Posterior vena cava (tissue), 2 donors: ENCODE results near the gene NDUFA5. TPM values are rescaled to one million over a fixed set of nuclear protein-coding genes. Genes with fewer than 3 reads are reported as not detected.
"Not testable (repeated sequence)": the region's sequence is repeated elsewhere in the genome, so short reads cannot be mapped to it uniquely, and the experiment has no call there.

Experiments used
- DNase-seq: peaks from one replicate; pipeline ENCODE4 v3.0.0-alpha.2; 2020; ENCODE audit warnings: low spot score
- intact Hi-C, 2 donors: fragments of 100-400 bp; cut with DNase I; formaldehyde crosslinking; loops; one replicate each; pipeline versions ENCODE4 v1.14.1 to v1.14.2; 2022 to 2023
- total RNA-seq, 2 donors: library from RNA; stranded (reverse); fragmentation: NEBNext Ultra II Directional; extraction: Animal tissue kit (Norgen Biotek cat#: 25700); gene quantifications; one replicate each; pipeline ENCODE4 v1.2.1, GENCODE V29; 2021
- donor health status: DM: yes; HTN: yes; CAD: no.
- donor health status: DM: yes; HTN: yes; CAD: no.

Gene NDUFA5
- total RNA-seq, 2 donors from 2014 or later, result 84.8 to 85.7 TPM

DNA sequence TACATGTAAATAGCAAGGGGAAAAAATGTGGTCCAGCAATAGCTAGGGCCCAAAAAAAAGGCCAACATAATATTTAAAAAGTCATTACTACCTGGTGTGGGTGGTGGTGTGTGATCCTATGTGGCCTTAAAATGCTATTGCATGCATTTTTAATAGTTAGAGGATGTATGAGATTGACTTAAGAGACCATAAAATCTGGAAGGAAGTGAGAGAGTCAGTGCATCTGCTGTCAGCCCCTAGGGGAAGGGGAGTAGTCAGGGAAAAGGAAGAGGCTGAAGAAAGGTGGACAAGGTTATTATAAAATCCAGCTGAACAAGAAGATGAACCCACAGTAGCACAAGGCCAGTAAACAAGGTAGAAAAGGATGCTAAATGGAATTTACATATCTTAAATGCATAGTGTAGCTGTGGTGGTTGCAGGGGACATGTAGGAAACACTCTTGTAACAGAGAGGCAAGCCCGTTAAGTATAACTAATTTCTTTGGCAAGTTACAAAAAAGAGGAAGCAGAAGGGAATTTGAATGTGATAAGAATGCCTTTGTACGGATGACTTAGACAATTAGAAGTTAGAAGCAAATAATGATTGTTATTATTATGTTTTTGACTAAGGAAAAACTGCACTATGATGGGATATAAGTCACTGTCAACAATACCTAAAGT lies 11.9 kb upstream of the NDUFA5 start:
- no peak for DNase-seq
- intact Hi-C loops, result no loop called here

DNA sequence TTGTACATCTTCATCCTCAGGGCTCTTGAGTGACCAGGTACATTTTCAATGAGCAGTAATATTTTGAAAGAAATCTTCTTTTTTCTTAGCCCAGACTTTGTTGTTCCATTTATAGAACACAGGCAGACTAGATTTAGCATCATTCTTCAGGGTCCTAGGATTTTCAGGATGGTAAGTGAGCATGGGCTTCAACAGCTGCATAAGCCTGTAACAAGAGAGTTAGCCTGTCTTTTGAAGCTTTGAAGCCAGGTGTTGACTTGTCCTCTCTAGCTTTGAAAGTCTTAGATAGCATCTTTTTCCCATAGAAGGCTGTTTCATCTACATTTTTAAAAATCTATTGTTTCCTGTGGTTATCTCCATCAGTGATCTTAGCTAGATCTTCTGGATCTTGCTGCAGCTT lies 4.5 kb upstream of the NDUFA5 start:
- intact Hi-C loops, result no loop called here
- no peak for DNase-seq

DNA sequence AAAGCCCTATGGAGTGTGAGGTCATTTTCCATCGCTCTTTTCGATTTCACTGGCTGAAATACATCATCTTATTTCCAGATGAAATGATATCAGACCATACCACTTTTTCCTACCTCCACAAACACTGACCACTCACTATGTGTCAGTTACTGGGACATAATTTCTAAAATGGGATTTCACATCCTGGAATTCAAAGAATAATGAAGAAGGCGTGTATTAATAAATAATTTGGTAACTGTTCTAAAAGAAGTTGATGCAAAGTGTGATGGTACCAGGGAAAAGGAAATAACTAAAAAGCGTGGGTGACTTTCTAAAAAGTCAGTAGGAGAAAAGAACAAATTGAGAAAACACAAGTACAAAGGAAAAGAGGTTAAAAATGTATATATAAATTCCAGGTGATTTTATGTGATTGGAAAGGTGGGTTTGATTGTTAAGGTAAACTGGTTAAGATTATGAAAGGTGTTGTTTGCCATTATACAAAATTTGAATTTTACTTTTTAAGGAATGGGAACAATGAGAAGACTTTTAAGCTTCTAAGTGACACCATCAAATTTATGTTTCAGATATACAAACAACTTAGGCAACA lies 764 bp upstream of the NDUFA5 start:
- intact Hi-C loops, result no loop called here

DNA sequence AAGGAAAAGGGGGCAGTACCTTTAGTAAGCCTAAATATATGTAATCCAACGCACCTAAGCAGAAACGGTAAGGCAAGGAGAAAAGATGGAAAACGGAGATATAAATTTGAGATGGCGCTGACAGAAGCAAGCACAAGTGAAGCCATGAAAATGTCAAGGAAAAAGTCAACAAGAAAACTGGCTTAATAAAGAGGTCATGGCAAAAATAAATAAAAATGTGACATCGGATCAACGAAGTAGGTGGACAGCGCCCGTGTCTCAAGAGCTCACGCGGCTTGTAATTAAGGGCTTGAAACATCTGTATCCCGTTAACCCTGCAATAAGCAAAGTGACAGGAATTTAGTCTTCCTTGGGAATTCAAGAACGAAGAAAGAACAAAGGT lies 611 bp downstream of the NDUFA5 start:
- DNase-seq, result no peak
- intact Hi-C loops, result no loop called here

More for the DNA sequence above, 764 bp upstream of the NDUFA5 start:
- DNase-seq, result no peak

DNA sequence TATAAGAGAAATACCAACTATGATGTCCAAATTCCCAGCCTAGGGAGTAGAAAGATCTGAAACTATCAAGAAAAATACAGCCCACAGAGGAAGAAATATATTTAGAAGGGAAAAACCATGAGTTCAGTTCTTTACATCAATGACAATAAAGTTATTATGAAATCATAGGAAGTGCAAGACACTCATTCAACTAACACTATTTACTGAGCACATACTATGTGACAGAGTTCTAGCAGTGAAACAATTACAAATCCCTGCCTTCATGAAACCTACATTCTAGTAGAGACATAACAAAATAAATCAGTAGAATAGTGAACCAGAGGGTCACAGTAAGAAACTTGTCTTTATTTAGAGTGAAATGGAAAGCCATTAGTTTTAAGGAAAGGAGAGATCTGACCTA lies 2.1 kb downstream of the NDUFA5 start:
- DNase-seq, result no peak
- intact Hi-C loops, result no loop called here

DNA sequence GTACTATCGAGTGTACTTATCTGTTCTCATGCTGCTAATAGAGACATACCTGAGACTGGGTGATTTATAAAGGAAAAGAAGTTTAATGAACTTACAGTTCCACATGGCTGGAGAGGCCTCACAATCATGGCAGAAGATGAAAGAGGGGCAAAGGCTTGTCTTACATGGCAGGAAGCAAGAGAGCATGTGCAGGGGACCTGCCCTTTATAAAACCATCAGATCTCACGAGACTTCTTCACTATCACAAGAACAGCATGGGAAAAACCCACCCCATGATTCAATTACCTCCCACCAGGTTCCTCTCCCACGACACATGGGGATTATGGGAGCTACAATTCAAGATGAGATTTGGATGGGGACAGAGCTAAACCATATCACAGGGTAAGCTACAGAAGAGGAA lies 4.5 kb downstream of the NDUFA5 start:
- intact Hi-C loops, result no loop called here
- no peak for DNase-seq

DNA sequence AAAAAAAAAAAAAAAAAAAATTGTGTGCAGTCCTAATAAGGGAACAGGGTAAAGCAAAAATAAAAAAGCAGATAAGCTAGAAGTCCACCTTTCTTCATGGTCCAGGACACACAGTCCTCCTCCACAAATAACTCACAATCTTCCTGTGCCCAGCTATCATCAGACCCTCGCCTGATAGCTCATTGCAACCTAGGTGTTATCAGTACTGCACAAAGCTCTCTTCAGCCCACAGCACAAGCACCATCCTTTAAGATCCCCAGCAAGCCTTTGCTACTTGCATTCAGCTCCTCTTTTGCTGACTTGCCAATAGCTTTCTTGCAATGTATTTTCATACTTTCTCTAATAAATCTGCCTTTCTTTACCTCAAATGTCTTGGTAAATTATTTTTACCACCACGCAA lies 5.0 kb downstream of the NDUFA5 start:
- no peak for DNase-seq
- intact Hi-C loops, result no loop called here

DNA sequence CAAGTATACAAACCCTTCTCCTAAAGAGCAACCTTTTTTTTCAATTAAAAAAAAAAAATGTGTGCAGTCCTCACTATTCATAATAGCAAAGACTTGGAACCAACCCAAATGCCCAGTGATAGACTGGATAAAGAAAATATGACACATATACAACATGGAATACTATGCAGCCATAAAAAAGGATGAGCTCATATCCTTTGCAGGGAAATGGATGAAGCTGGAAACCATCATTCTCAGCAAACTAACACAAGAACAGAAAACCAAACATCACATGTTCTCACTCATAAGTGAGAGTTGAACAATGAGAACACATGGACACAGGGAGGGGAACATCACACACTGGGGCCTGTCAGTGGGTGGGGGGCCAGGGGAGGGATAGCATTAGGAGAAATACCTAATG lies 5.5 kb downstream of the NDUFA5 start:
- intact Hi-C loops, DNase-seq: not testable (repeated sequence)

DNA sequence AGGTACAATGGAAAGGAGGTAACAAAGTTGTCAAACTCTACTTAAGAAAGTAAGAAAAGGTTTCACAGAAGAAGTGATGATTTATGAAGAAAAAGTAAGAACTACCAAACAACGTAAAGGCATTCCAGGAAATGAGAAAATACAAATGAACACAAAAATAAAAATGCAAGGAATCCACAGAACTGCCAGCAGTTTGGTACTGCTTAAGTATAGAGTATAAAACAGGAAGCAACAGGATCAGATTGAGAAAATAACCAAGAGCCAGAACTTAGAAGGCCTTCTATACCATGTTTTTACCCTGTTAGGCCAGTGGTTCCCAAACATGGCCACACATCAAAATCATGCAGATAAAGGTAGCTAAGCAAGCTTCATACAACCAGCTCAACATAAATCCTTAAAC lies 9.2 kb downstream of the NDUFA5 start:
- intact Hi-C loops, result no loop called here

DNA sequence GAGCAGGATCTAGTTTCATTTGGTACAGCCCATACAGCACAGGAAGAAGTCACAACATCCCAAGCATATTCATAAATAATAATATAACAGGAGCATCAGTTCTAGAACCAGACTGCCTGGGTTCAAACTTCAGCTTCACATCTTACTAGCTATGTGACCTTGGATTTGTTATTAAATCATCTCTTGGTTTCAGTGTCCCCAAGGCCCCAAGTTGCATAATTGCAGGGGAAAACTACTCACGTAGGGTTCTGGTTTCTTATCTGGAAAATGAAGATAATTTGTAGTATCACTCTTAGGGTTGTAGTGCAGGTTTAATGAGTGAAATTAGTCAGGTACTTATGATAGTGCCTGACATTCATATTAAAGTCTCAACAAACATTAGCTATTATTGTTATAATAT lies 17.7 kb downstream of the NDUFA5 start:
- intact Hi-C loops, result no loop called here

More for the DNA sequence above, 9.2 kb downstream of the NDUFA5 start:
- DNase-seq, result no peak

DNA sequence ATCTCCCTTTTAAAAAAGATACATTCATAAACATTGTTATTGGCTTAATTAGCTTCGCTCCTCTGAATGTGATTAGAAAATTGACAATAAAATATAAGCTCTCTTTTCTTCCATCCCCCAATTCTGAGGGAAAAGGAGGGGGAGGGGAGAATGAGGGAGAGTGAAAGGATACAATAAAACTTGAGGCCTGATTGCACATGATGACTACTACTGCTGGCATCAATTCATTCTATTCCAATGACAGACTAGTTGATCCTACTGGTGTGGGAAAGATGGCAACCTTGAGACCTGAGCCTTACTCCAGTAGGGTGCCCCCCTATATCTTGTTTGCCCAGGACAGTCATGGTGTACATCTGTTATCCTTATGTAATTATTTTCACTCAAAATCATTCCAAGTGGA lies 18.7 kb downstream of the NDUFA5 start:
- intact Hi-C loops, result no loop called here
- DNase-seq, result no peak

More for the DNA sequence above, 17.7 kb downstream of the NDUFA5 start:
- no peak for DNase-seq

DNA sequence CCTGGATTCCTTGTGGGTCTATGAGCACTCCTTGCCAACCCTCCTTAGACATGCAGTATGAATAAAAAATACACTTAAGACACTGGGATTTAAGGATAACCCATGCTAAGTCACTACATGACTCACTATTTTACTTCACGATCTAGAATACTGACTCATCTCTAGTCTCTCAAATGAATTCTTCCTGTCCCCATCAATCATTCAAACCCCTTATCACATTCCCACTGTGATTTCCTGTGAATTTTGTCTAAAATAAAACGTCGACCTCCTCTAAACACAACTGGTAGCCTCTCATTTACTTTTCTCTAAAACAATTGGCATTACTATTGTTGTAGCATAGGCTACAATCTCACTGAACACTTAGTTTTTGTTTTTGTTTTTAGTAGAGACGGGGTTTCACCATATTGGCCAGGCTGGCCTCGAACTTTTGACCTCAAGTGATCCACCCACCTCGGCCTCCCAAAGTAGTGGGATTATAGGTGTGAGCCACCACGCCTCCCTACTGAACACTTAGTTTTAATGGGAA lies 19.4 kb downstream of the NDUFA5 start:
- intact Hi-C loops, result no loop called here
- no peak for DNase-seq

DNA sequence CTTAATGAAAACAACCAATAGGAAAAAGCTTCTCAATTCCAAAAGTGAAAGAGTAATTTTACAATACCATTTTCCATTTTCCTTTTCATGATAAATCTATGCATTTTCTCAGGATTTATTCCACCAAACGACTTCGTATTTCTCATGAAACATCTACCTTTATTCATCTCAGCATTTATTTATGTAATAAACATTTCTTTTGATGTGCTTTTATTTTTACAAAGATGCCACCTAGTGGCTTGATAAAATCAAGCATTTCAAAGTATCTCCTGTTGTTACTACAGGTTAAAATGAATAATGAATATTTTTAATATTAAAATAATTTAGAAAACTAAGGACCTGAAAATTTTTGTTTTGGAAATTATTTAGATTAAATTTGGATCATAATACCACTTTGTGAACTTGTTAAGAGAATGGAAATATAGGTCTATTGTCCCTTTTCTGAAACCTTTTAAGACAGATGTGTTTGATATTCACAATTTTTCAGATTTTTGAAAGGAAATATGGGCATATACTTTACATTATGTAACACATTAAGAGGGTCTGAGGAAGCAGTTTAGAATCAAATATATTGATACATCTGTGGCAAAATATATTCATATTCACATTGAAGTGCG lies 20.5 kb downstream of the NDUFA5 start:
- no peak for DNase-seq
- intact Hi-C loops, result no loop called here

DNA sequence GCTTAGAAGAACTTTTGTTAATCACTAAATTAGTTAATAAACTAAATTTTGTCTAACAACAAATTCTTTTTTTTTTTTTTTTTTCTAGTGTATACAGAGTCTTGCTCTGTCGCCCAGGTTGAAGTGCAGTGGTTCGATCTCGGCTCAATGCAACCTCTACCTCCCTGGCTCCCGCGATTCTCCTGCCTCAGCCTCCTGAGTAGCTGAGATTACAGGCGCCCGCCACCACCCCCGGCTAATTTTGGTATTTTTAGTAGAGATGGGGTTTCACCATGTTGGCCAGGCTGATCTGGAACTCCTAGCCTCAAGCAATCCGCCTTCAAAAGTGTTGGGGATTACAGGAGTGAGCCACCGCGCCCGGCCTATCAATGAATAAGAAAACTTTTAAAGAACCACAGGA lies 22.1 kb downstream of the NDUFA5 start:
- DNase-seq, result no peak
- intact Hi-C loops, result no loop called here

DNA sequence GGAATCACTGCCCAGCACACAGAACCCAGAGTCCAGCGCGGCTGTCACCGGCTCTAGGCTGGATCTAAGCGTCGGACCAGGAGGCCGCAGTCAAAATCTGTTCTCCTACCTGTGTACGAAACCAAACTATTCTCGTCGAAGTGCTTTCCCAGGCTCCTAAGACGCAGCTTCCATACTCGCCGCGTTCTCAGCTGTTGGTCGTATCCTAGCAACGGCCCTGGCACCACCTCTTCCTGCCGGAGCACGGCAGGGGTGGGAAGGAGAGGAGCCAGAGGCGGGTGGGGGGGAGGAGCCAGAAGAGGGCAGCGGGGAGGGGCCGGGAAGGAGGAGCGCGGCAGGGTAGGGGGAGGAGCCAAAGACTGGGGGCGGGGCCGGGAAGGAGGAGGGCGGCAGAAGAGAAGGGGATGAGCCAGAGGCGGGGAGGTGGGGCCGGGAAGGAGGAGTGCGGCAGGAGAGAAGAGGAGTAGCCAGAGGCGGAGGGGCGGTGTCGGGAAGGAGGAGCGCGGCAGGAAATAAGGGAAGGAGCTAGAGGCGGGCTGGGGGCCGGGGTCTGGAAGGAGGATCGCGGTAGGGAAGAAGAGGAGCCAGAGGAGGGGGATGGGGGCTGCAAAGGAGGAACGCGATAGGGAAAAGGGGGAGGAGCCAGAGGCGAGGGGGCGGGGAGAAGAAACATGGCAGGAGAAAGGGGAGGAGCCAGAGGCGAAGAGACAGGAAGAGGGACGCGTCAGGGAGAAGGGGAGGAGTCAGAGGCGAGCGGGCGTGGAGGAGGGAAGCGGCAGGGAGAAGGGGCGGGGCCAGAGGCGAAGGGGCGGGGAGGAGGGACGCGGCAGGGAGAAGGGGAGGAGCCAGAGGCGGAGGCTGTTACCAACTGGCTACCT lies 23.0 kb downstream of the NDUFA5 start, which contains the start of gene IQUB:
Gene IQUB, minus strand, starts transcription at position 213 of the 878 bp plus-strand sequence. CDS start 22,255 bp downstream, outside the sequence.
- DNase-seq, result peak; percentile 99
- intact Hi-C loops, result no loop called here

DNA sequence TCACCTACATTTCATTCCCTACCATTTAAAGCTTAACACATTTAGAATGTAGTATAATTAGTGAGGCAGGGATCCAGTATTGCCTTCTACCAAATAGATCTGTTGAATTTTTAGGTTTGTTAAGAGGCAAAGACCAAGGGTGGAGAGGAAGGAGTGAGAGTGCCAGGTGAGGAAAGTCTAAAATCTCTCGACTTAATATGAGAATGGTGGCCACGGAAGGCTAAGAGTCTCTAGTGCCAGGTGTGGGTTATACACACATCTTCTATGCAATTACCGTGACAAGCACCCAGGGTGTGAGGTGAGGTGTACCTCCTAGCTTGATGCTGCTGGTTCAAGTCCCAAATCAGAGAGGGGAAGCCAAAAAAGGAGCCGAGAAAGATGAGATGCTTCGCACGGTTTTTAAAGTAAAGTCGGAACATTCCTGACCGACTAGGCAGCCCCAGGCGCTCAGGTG lies 23.7 kb downstream of the NDUFA5 start:
- intact Hi-C loops, result no loop called here
- no peak for DNase-seq

DNA sequence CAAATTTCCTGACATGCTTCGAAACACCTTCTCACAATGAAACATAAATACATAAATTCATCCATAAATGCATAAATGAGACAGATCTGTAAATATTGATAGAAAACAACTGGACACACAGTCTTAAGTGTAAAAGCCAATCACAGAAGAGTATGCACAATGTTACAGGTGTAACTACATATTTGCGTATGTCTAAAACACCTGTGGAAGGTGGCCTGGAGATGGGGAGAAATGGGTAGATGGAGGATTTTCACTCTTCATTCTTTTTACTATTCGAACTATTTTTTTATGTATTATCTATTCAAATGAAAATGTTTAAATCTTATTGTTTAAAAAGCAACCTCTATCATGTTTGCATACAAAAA lies 24.1 kb downstream of the NDUFA5 start:
- intact Hi-C loops, result no loop called here
- no peak for DNase-seq

DNA sequence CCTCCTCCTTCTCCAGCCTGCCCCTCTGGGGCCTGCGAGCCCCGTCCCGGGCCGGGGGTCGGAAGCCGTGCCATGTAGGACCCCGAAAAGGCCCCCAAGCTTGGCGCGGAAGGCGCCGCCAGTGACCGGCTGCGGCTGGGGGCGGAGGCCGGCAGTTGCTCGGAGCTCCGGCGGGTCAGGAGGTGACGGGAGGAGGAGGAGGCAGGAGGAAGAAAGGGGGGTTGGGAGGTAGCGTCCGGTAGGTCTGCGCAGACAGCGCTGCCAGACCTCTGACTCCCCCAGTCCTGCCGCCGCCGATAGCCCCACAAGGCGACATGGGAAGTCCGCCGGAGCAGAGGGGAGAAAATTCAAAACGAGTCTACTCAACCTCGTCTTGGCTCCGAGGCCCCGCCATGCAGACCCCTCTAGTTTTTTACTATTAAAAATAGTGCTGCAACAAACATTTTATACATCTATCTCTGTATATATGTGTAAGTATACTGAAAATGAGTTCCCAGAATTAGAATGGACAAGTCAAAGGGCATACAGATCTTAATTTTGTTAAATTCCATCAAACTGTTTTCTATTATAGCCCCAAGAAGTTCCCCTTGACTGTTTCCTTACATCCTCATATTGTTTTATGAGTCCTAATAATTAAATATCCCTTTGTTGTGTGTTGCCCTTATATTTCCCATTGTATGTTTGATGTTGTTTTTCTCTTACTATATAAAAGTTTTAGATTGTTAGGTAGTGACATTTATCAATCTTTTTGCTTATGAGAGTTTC lies 24.6 kb downstream of the NDUFA5 start:
- intact Hi-C loops, result not testable (repeated sequence)

DNA sequence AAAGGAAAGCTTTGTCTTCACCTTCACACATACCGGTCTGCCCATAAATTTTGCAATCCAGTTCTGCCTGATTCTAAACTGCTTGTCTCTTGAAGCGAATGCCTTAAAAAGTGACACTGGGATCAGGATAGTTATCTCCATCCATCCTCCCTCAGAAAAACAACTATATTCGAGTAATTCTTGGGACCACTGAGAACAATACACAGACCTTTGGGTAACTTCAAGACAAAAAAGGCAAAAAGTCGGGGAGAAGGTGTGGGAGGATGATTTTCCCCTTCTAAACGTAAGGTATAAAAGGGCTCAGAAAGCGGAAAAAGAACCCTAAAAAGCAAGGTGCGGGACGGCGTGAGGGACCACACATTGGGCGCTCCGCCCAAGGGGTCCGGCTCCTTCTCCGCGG lies 25.3 kb downstream of the NDUFA5 start:
- intact Hi-C loops, DNase-seq: not testable (repeated sequence)

More for the DNA sequence above, 24.6 kb downstream of the NDUFA5 start:
- peak; percentile 75 for DNase-seq
